IPS-NIHi11 (cell line): ENCODE data around the gene VCL.
"Not testable (repeated sequence)": the region's sequence is repeated elsewhere in the genome, so short reads cannot be mapped to it uniquely, and the experiment has no call there.

Experiments
- DNase-seq: peaks from one replicate; pipeline ENCODE4 v3.0.0; 2012; ENCODE audit warnings: mixed read lengths, low spot score

VCL gene

DNA sequence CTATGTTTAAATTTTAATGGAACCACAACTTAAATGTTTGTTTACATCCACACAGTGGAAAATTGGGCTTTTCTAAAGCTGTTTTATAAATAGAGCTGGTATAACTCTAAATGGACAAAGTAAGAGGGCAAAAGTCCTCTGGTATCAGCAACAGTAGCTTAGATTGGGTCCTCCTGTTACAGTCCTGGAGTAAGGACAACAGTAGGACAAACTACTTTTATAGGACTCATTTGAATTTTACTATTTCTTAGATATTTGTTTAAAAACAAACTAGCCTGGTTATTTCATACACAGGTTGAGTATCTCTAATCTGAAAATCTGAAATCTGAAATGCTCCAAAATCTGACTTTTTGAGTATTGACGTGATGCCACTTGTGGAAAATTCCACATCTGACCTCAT, 8.4 kb downstream of the VCL start:
- DNase-seq, result no peak

DNA sequence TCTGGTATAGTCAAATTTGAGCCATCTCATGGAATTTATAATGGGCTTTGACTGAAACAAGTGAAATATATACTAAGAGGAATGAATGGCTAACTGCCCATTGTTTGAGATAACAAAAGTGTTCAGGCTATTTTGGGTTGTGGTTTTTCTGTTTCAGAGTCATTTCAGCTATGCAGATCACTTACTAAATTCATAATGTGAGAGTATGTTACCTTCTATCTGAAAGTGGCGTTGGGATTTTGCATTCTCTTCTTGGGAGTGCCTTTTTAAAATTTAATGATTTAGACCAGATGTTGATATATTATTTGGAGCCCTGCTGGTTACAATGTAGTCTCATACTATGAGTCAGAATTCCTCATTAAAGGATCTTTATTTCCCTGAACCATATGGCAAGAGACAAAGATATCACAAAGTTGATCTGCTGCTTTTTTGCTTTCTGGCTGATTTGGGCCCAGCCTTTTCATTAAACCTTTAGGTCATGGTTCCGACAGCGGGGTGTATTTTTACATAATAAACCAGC, 10.4 kb downstream of the VCL start:
- no peak for DNase-seq

DNA sequence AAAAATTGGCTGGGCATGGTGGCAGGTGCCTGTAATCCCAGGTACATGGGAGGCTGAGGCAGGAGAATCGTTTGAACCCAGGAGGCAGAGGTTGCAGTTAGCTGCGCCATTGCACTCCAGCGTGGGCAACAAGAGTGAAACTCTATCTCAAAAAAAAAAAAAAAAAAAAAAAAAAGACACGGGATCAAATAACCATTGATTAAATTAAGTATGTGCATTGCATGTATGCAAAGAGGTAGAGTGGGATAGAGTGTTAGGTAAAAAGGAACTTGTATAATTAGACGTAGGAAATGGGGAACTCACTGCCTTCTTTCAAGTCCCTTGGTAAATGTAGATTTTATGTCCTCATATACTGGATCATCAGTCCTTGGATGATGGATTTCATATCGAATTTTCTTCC, 13.1 kb downstream of the VCL start:
- no peak for DNase-seq

DNA sequence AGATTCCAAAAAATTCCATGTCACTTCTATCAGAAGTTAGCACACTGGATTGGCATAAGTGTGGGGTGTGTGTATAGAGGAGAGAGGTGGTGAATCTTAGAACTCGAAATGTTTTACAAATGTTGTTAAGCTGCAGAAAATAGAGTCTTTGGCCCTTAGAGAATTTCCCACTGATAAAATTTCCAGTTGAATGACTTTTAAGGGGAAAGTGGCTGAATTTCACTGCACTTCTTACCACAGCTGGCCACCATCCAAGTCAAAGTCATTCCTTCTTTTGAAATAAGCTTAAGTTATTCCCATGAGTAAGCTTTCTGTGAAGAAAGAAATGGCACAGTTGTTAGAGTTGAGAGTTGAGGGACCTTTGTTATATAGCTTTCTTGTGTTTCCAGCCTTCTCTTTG, 13.9 kb downstream of the VCL start:
- DNase-seq, result no peak

DNA sequence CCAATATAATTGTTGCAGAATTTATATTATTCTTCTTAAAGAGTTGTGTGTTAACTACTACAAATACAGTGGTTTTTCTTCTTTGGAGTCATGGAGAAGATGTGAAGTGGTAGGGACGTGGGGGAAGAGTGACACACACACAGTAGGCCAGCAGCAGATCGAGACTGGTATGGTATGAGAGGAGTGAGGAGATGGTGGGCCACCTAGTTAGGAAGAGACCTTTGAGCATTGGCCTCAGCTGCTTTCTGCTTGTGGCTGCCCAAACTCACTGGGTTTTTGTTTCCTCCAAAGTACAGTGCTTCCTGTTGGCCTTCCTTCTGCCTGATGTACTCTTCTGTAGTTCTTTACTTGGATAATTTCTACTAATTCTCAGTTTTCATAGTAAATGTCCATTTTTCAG, 14.6 kb downstream of the VCL start:
- DNase-seq, result no peak

DNA sequence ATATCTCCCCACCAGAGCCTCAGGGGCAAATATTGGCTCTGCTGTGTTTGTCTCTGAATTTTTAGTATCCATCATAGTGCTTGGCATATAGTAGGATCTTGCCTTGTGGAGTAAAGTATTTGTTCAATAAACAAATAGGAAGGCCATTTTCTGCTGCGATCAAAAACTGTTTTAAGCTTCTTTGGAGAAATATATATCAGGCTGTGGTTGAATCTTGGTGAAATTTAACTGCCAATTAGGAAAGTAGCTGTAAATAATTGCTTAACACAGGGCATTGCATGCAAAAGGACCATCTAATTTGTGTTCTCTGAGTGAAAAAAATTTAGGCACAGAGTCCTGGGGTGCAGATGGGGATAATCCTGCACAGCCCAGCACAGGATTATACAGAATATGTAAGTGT, 15.1 kb downstream of the VCL start:
- no peak for DNase-seq

DNA sequence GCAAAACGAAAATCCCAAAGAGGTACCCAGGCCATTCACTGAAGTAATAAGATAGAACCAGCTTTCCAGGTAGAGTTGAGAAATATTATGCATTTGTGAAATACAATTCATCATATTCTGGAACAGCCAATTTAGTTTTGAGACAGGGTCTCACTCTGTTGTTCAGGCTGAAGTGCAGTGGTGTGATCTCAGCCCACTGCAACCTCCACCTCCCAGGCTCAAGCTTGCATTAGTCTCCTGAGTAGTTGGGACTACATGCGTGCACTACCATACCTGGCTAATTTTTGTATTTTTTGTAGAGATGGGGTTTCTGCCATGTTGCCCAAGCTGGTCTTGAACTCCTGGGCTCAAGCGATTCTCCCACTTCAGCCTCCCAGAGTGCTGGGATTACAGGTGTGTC, 16.7 kb downstream of the VCL start:
- DNase-seq, result not testable (repeated sequence)

DNA sequence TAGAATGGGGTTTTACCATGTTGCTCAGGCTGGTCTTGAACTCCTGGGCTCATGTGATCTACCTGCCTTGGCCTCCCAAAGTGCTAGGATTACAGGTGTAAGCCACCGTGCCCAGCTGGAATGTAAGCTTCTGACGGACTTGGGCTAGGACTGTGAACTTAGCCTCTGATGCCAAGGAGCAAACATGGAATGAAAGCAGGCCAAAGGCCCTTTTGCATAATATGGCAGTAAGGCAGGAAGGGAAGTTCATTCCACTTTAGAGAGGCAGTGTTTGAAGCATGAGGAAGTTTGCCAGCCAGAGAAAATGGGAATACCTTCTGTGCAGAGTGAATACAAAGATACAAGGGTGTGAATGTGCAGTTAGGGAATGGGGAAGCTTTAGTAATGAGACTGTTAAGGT, 20.3 kb downstream of the VCL start:
- DNase-seq, result no peak

DNA sequence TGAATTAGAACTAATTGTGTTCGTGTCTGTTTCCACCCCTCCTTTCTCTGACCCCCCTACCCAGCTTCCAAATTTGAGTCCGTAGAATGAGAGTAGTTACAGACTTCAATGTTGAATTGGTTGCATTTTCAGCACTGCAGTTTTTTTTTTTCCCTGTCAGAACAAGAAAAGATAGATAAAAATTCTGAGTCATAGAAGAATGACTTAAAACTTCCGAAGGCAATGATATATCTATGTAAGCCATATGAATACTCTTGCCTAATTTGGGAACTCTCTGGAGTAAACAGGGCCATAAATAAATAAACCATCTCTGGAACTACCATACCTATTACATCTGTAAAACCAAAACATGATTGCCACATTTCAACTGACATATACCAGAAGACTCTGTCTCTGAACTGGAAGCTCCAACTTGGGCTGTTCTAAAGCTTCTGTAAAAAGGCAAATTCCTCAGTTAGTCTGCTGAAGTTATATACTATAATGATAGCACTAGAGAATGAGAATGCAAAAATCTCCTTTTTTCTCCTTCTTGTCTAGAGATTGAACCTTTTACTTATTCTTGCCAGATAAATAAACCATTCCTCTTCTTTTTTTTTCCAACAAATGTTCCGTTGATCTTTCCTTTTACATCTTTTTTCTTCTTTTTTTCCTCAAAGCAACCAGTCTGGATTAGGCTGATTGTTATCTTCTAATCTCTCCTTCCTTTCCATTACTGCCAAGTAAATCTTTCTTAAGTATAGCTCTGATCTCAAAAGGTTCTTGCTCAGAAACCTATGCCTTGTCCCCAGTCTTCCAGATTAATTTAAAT, 23.5 kb downstream of the VCL start:
- no peak for DNase-seq

DNA sequence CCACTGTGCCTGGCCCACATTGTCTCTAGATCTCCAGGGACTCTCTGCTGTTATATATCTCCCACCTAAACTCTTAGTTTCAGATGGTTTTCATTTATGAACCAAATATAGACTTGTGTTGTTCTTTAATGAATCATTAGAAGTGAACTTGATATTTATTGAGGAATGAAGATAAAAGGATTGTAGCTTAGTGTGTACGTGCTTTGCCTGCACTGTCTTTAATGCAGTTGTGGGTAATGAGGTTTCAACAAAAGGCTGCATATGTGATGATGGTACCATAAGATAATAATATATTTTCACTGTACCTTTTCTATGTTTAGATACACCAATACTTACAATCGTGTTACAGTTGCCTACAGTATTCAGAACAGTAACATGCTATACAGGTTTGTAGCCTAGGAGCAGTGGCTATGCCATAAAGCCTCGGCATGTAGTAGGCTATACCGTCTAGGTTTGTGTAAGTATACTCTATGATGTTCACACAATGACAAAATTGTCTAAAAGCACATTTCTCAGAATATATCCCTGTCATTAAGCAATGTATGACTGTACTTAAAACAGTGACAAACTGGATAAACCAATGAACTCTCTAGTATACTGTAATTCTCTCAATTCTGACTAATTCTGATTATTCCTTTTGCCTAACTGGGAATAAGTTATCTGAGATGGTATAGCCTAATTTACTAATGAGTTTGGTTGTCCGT, 25.2 kb downstream of the VCL start:
- no peak for DNase-seq

DNA sequence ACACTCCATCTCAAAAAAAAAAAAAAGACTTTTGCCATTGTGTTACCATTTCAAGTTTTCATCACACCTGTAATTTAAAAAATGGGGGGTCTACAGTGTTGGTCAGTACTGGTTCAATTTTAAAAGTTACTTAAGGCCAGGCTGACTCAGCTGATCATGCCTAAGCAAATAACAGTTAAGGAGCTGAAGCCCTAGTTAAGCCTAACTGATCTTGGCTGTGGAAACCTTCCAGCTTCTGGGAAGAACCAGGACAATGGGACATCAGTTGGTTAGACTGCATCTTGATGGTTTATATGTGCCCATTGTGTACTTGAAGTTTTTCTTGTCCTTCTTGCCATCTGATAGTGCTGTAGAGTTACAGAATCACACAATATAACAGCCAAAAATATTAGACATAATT, 26.7 kb downstream of the VCL start:
- no peak for DNase-seq

DNA sequence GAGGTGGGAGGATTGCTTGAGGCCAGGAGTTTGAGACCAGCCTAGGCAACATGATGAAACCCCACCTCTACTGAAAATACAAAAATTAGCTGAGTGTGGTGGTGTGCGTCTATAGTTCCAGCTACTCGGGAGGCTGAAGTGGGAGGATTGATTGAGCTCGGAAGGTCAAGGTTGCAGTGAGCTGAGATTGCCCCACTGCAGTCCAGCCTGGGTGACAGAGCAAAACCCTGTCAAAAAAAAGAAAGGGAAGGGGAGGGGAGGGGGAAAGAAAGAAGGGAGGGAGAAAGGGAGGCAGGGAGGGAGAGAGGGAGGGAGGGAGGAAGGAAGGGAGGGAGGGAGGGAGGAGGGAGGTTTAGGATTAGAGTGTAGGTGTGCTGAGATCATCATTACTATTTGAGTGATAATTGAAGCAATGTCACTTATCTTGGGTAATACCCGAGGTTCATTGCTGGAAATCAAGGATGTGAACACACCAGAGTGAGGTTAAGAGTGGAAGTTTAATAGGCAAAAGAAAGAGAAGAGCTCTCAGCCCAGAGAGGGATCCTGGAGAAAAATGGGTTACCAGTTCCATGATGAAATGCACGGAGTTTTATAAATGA, 27.6 kb downstream of the VCL start:
- DNase-seq, result no peak

DNA sequence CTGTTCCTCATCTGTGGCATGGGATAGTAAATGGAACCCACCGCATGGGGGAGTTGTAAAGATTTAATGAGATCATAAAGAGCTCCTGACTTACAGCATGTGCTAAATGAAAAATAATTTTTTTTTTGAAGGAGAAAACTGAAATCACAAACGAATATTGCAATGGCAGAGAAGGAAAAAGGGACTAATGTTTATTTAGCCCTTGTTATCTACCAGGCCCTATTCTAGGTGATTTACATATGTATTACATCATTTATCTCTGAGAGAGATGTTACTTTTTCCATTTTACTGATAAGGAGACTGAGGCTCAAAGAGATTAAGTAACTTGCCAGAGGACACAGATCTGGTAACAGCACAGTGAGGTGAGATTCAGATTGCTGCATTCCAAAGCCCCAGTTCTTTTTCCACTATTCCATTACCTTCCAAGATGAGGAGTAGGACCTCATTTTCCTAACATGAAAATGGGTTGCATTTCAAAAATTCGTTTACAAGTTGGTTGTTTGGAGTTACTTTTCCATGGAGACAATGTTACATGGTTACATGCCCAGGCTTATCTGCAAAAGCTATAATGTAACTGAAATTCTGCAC, 28.6 kb downstream of the VCL start:
- DNase-seq, result no peak

DNA sequence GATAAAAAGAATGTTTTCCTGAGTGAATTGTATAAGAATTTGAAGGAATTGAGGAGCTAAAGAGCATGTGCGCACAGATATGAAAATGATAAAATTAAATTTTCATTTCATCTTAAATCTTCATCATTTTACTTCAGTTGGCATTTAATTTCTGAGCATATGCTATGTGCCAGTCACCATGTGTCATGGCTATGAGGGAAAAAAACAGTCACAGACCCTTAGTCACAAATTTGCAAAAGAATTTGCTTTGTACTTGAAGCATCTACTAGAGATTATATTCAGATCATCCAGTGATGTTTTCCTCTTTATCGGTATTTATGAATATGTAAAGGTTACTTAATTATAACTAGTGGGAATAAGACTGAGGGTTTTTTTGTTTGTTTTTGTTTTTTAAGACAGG, 29.8 kb downstream of the VCL start:
- DNase-seq, result no peak

DNA sequence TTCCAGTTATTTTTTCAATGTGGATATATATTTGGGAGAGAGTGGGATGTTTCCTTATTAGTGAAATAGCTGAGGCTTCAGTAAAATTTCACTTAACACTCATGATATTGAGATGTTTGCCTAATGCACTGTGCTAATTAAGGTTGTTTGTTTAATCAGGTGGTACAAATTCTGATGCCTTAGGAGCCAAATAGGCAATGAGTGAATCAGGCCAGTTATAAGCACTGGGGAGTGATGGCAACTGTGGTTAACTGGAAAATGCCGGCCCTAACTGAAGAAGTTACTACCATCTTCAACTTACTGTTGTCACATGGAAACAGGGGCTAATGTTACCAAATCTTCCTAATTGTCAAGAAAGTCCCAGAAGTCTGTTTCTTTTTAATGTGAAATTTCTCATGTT, 32.0 kb downstream of the VCL start:
- DNase-seq, result no peak

DNA sequence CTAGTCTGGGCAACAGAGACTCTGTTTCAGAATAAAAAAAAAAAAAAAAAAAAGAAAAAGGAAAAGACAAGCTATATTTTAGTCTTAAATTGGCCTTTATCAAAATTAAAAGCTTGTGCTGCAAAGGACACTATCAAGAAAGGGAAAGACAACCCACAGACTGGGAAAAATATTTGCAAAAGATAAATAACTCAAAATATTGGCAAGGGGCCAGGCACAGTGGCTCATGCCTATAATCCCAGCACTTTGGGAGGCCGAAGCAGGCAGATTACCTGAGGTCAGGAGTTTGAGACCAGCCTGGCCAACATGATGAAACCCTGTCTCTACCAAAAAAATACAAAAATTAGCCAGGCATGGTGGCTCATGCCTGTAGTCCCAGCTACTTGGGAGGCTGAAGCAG, 34.3 kb downstream of the VCL start:
- DNase-seq, result not testable (repeated sequence)

DNA sequence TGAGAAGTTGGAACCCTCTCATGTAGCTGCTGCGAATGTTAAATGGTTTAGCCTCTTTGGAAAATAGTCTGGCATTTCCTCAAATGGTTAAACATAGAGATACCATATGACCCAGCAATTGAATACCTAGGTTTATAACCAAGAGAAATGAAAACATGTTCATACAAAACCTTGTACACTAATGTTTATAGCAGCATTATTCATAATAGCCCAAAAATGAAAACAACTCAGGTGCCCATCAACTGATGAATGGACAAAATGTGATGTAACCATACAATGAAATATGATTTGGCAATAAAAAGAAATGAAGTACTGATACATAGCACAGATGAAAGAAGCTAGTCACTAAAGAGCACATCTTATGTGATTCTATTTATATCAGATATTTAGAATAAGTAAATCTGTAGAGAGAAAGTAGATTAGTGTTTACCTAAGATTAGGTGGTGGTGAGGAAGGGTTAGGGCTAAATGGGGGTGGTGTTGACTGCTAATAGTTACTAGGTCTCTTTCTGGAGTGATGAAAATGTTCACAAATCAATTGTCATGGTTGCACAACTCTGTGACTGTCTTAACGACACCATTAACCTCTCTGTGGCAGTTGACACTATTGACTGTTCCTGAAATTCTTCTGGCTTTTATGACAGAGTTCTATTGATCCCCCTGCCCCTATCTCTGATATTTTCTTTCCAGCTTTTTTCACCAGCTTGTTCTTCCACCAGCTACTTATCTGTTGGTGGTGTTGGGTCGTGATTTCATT, 35.2 kb downstream of the VCL start:
- no peak for DNase-seq

DNA sequence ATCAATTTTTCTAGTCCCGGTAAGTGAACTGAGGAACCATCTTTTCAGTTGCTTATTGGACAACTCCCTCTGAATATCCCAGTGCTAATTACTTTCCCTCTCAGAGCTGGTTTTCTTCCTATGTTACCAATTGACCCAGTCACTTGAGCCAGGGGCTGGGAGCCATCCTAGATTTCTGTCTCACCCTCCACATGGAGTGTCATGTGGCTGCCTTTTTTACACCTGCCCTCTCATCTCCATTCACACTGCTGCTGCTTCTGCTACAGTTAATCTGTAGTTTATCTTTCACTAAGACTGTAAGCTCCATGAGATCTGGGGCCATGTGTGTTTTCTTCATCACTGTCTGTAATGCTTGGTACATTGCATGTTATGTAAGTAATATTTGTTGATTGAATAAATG, 35.8 kb downstream of the VCL start:
- no peak for DNase-seq

DNA sequence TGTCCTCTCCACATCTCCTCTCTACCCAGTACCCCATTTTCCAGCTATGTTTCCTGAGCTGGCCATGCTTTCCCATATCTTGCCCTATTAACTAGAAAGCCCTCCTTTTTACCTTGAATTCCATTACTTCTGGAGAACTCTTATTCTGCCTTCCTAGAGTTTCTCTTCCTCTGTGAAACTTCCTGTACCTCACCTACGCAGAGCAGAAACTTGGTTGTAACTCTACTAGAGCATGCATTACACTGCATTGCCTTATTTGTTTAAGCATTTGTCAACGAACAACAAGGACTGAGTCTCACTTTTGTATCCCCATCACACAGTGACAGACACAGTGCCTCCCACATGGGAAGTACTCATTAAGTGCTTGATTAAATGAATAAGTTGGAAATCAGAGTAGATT, 36.4 kb downstream of the VCL start:
- DNase-seq, result no peak

DNA sequence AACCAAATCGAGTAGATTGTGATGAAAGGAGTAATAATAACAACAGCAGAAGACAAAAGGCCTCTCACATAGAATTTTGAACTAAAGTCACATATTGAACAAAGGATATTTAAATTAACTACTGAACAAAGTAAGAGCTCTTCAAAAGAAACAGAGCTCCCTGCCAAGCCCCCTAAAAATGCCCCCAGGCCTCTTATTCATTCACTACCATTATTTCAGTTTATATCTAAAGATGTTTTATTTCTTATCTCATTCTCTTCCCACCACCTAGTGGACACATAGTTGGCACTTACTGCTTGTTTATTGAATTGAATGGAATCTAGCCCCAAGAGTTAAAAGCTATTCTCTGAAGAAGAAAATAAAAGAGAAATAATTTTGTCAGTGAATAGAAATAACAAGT, 37.4 kb downstream of the VCL start:
- no peak for DNase-seq

DNA sequence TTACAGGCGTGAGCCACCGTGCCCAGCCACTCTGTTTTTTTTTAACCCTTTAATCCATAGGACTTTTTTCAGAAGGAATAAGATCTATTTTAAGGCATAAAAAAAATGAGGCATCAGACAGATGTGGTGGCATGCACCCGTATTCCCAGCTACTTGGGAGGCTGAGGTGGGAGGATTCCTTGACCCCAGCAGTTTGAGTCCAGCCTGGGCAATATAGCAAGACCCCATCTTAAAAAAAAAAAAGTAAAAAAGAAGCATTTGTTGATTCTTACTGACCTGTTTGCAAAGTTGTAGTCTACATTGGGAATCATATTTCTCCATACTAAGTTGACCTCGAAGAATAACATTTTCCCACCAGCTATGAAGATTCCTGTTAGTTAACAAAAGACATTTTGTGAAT, 38.6 kb downstream of the VCL start:
- DNase-seq, result no peak

DNA sequence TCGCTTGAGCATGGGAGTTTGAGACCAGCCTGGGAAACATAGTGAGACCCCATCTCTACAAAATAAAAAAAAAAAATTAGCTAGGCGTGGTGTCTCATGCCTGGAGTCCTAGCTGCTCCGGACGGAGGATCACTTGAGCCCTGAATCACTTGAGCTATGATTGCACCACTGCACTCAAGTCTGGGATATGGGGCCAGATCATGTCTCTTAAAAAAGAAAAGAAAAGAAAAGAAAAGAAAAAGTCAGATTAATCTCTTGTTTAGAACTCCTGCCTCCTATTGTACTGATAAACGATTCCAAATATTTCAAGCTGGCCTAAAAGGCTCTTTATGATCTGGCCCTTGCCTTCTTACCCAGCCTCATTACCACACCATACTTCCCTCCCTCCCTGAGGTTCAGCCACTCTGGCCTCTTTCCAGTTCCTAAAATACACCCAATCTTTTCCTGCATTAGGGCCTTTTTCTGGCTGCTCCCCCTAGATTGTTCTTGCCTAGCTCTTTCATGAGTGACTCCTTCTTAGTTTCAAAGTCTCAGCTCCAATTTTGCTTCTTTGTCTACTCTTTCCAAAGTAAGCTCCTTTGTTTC, 41.7 kb downstream of the VCL start:
- DNase-seq, result no peak
